BLaER1 treated with 17β-estradiol and CSF1 and Interleukin-3, amounts not matched to agents 10 nM and 100 nM (cell line): ENCODE data around the gene ZNF624.

Experiments used
- H3K27ac ChIP-seq, 11 experiments: shearing (Covaris generic); formaldehyde crosslinking; 2 replicates each; pipeline ENCODE4 v1.8.1; 2022
- H3K27me3 ChIP-seq, 11 experiments: shearing (Covaris generic); formaldehyde crosslinking; 2 replicates each; pipeline ENCODE4 v1.8.1; 2022
- H3K36me3 ChIP-seq, 11 experiments: shearing (Covaris generic); formaldehyde crosslinking; 2 replicates each; pipeline ENCODE4 v1.8.1; 2022
- H3K4me1 ChIP-seq, 10 experiments: shearing (Covaris generic); formaldehyde crosslinking; 2 replicates each; pipeline ENCODE4 v1.8.1; 2022
- H3K4me2 ChIP-seq, 11 experiments: shearing (Covaris generic); formaldehyde crosslinking; 2 replicates each; pipeline ENCODE4 v1.8.1; 2022
- H3K4me3 ChIP-seq, 10 experiments: shearing (Covaris generic); formaldehyde crosslinking; 2 replicates each; pipeline ENCODE4 v1.8.1; 2022
- H3K9ac ChIP-seq, 11 experiments: shearing (Covaris generic); formaldehyde crosslinking; 2 replicates each; pipeline ENCODE4 v1.8.1; 2022
- H3K9me3 ChIP-seq, 11 experiments: shearing (Covaris generic); formaldehyde crosslinking; replicated peaks in 1 of 11; 2 replicates each; pipeline ENCODE4 v1.8.1; 2022
- H4K20me1 ChIP-seq, 11 experiments: shearing (Covaris generic); formaldehyde crosslinking; 2 replicates each; pipeline ENCODE4 v1.8.1; 2022
- Cebpa-rat ChIP-seq, 11 experiments: shearing (Covaris generic); IDR thresholded peaks; 2 replicates each; pipeline ENCODE4 v1.8.1; 2022

Gene ZNF624

GRCh38 chr17:16599537-16599936, 54.1 kb downstream of the ZNF624 start:
- no peaks in the 10 kb centered on the region for H3K36me3 ChIP-seq
- H3K9ac ChIP-seq = no peak overlapping the region
- no peak overlapping the region for H3K4me2 ChIP-seq
- no peak for TF ChIP-seq Cebpa-rat (IDR thresholded peaks at IDR 0.05)
- H3K4me1 ChIP-seq = no peaks in the 10 kb centered on the region
- no peak overlapping the region for H3K4me3 ChIP-seq
- H4K20me1 ChIP-seq = no peaks in the 10 kb centered on the region
- no peaks in the 10 kb centered on the region for H3K27me3 ChIP-seq
- no peak overlapping the region for H3K27ac ChIP-seq
- peaks cover 7 to 86% (median 29%) of the 10 kb centered on the region in 11 experiments; a peak in 20 of 22 replicates for H3K9me3 ChIP-seq

- H3K27ac ChIP-seq = no peak overlapping the region
- H3K27me3 ChIP-seq = peaks cover 4 to 7% (median 7%) of the 10 kb centered on the region in 11 experiments
- no peak overlapping the region for H3K9ac ChIP-seq
- H3K4me1 ChIP-seq = peaks cover 0 to 6% (median 4%) of the 10 kb centered on the region in 10 experiments; a peak in 8 of 20 replicates
- H4K20me1 ChIP-seq = no peaks in the 10 kb centered on the region
- H3K36me3 ChIP-seq = no peaks in the 10 kb centered on the region
- H3K4me2 ChIP-seq = no peak overlapping the region
- no peak overlapping the region for H3K4me3 ChIP-seq
- TF ChIP-seq Cebpa-rat (IDR thresholded peaks at IDR 0.05) = peak in 2 of 11 experiments; percentile 37 to 64; a peak in 2 of 22 replicates
- peaks cover 0 to 64% (median 18%) of the 10 kb centered on the region in 11 experiments; a peak in 12 of 22 replicates for H3K9me3 ChIP-seq
Measured at GRCh38 chr17:16593356-16594102, 60.1 kb downstream of the ZNF624 start.

GRCh38 chr17:16589097-16589969, 64.3 kb downstream of the ZNF624 start:
- Histone ChIP-seq H3K4me3 (peak overlapping the region; percentile 55 to 74 (median 65)), H3K4me2 (peak overlapping the region; percentile 86 to 100 (median 98)), H4K20me1 (no peaks in the 10 kb centered on the region), H3K36me3 (no peaks in the 10 kb centered on the region), H3K4me1 (peaks cover 4 to 22% (median 12%) of the 10 kb centered on the region in 10 experiments; a peak in 18 of 20 replicates), H3K27ac (peak overlapping the region in 4 of 11 experiments; percentile 15 to 25 (median 20); a peak in 3 of 22 replicates), H3K9ac (peak overlapping the region; percentile 47 to 84 (median 70)), H3K27me3 (peaks cover 15 to 34% (median 31%) of the 10 kb centered on the region in 11 experiments), H3K9me3 (peaks cover 0 to 40% (median 12%) of the 10 kb centered on the region in 11 experiments; a peak in 12 of 22 replicates)
- TF ChIP-seq Cebpa-rat (IDR thresholded peaks at IDR 0.05) = no peak

- no peak for TF ChIP-seq Cebpa-rat (IDR thresholded peaks at IDR 0.05)
- peak overlapping the region in 8 of 11 experiments; percentile 8 to 65 (median 44); a peak in 12 of 22 replicates for H3K4me2 ChIP-seq
- no peaks in the 10 kb centered on the region for H4K20me1 ChIP-seq
- H3K4me3 ChIP-seq = no peak overlapping the region
- peaks cover 15 to 44% (median 38%) of the 10 kb centered on the region in 11 experiments for H3K27me3 ChIP-seq
- H3K36me3 ChIP-seq = no peaks in the 10 kb centered on the region
- H3K27ac ChIP-seq = no peak overlapping the region
- H3K9me3 ChIP-seq = peaks cover 0 to 28% (median 10%) of the 10 kb centered on the region in 11 experiments; a peak in 9 of 22 replicates
- no peak overlapping the region for H3K9ac ChIP-seq
- peaks cover 11 to 29% (median 20%) of the 10 kb centered on the region in 10 experiments; a peak in 19 of 20 replicates for H3K4me1 ChIP-seq
Measured at GRCh38 chr17:16585796-16586195, 67.9 kb downstream of the ZNF624 start.

- H4K20me1 ChIP-seq = no peaks in the 10 kb centered on the region
- H3K4me2 ChIP-seq = peak overlapping the region; percentile 53 to 82 (median 64)
- H3K27me3 ChIP-seq = peaks cover 15 to 44% (median 38%) of the 10 kb centered on the region in 11 experiments
- peaks cover 11 to 29% (median 20%) of the 10 kb centered on the region in 10 experiments; a peak in 19 of 20 replicates for H3K4me1 ChIP-seq
- no peak for TF ChIP-seq Cebpa-rat (IDR thresholded peaks at IDR 0.05)
- no peak overlapping the region for H3K27ac ChIP-seq
- H3K4me3 ChIP-seq = peak overlapping the region in 7 of 10 experiments; percentile 25 to 55 (median 42); a peak in 15 of 20 replicates
- no peaks in the 10 kb centered on the region for H3K36me3 ChIP-seq
- peaks cover 9 to 36% (median 16%) of the 10 kb centered on the region in 11 experiments; a peak in 19 of 22 replicates for H3K9me3 ChIP-seq
- H3K9ac ChIP-seq = 0 out of 22 replicates have a peak overlapping the region, but pooled peaks of 1 of the 11 experiments have one; percentile 4
Measured at GRCh38 chr17:16584273-16584995, 69.2 kb downstream of the ZNF624 start.

- H3K27ac ChIP-seq = no peak overlapping the region
- no peak for TF ChIP-seq Cebpa-rat (IDR thresholded peaks at IDR 0.05)
- H3K9me3 ChIP-seq = peaks cover 13 to 43% (median 21%) of the 10 kb centered on the region in 11 experiments; a peak in 19 of 22 replicates
- H3K27me3 ChIP-seq = peaks cover 13 to 39% (median 34%) of the 10 kb centered on the region in 11 experiments
- peaks cover 8 to 25% (median 20%) of the 10 kb centered on the region in 10 experiments; a peak in 19 of 20 replicates for H3K4me1 ChIP-seq
- H3K4me3 ChIP-seq = peak overlapping the region in 7 of 10 experiments; percentile 22 to 55 (median 38); a peak in 8 of 20 replicates
- no peaks in the 10 kb centered on the region for H3K36me3 ChIP-seq
- no peak overlapping the region for H3K9ac ChIP-seq
- peak overlapping the region; percentile 53 to 82 (median 64); a peak in 21 of 22 replicates for H3K4me2 ChIP-seq
- no peaks in the 10 kb centered on the region for H4K20me1 ChIP-seq
Measured at GRCh38 chr17:16583781-16584180, 69.9 kb downstream of the ZNF624 start.

- no peak for TF ChIP-seq Cebpa-rat (IDR thresholded peaks at IDR 0.05)
- Histone ChIP-seq H3K4me1 (peaks cover 11 to 15% (median 13%) of the 10 kb centered on the region in 10 experiments; a peak in 19 of 20 replicates), H4K20me1 (no peaks in the 10 kb centered on the region), H3K9me3 (peaks cover 0 to 27% (median under 1%) of the 10 kb centered on the region in 11 experiments; a peak in 6 of 22 replicates), H3K36me3 (no peaks in the 10 kb centered on the region), H3K27me3 (no peaks in the 10 kb centered on the region), H3K9ac (no peak overlapping the region), H3K4me2 (no peak overlapping the region), H3K4me3 (no peak overlapping the region), H3K27ac (no peak overlapping the region)
Measured at GRCh38 chr17:16573466-16573865, 80.2 kb downstream of the ZNF624 start.
